ENCODE results near the gene PPM1K. TPM values are rescaled to one million over a fixed set of nuclear protein-coding genes. Genes with fewer than 3 reads are reported as not detected.

PPM1K gene
- total RNA-seq, 1 donor from 2014 or later: 9.7 TPM

DNA sequence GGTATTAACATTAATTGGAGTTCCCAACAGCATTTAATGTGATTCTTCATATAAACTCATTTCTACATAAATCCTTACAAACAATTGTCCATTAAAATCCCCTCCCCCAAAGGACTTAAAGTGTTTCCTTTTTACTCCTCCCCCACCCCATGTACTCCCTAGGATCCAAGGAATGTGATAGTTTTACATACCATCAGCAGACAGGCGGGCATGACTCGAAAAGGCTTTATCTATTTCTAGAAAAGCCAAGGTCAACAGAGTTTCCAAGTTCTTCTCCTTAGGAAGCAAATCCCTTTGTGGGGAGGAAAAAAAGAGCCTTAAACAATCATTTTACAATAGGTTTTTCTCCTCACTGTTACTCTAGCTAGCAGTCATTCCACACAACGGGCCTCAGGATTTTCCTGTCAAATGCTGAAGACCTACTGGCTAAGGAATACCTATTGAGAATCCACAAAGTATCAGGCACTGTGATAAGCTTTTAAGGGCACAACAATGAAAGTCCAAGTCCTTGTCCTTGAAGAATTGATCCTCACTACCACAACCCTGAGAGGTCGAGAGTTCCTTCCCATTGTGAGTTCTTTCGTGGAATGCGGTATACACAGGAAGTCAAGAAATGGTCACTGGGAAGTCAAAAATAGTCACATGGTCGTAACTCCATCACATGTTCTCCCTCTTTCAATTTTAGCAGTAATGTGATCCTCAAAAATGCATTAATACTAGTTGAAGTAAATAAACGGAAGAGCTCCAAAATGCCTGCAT, 7.2 kb downstream of the PPM1K start:
- TF ChIP-seq, protein P1, sequence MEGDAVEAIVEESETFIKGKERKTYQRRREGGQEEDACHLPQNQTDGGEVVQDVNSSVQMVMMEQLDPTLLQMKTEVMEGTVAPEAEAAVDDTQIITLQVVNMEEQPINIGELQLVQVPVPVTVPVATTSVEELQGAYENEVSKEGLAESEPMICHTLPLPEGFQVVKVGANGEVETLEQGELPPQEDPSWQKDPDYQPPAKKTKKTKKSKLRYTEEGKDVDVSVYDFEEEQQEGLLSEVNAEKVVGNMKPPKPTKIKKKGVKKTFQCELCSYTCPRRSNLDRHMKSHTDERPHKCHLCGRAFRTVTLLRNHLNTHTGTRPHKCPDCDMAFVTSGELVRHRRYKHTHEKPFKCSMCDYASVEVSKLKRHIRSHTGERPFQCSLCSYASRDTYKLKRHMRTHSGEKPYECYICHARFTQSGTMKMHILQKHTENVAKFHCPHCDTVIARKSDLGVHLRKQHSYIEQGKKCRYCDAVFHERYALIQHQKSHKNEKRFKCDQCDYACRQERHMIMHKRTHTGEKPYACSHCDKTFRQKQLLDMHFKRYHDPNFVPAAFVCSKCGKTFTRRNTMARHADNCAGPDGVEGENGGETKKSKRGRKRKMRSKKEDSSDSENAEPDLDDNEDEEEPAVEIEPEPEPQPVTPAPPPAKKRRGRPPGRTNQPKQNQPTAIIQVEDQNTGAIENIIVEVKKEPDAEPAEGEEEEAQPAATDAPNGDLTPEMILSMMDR (IDR thresholded peaks at IDR 0.05; ENCODE audit: unreplicated experiment): no peak
- no peak overlapping the region for H3K27ac Mint-ChIP-seq (ENCODE audit: unreplicated experiment)

DNA sequence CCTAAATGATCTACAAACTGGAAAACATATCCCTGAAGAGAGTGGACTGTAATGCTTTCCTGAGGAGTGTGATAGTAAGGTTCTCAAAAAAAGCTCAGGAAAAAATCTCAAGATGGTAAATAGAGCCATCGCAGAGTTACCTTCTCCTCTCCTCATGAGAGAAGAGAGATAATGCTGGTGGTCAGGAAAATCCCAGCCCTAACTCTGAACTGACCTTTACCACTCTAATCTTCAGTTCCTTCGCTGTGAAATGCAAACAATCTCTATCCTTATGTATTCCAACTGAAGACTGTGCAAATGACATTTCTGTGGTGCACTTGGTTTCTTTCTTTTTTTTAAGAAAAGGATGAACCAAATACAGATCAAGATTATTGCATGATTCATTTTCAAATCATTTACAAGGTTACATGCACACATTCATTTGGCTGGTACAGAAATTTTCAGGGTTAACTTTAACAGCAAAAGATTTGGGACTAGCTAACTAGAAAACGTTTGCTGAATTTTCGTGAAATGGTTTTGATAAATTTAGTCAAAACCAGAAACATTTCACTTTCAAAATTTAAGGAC, 8.3 kb downstream of the PPM1K start:
- no peak overlapping the region for H3K27ac Mint-ChIP-seq (ENCODE audit: unreplicated experiment)
- H3K27me3 Mint-ChIP-seq (ENCODE audit: unreplicated experiment): no peaks in the 10 kb centered on the region
- TF ChIP-seq, protein P1 (IDR thresholded peaks at IDR 0.05; ENCODE audit: unreplicated experiment): no peak
- H3K4me3 Mint-ChIP-seq (ENCODE audit: unreplicated experiment): no peak overlapping the region
- H3K4me1 Mint-ChIP-seq (ENCODE audit: unreplicated experiment): no peaks in the 10 kb centered on the region
- H3K9me3 Mint-ChIP-seq (ENCODE audit: unreplicated experiment): no peaks in the 10 kb centered on the region
- H3K36me3 Mint-ChIP-seq (ENCODE audit: low read depth, unreplicated experiment): peaks cover 26% of the 10 kb centered on the region
- DNase-seq (ENCODE audit: low spot score): no peak

More for the DNA sequence above, 7.2 kb downstream of the PPM1K start:
- no peak for DNase-seq (ENCODE audit: low spot score)
- H3K4me1 Mint-ChIP-seq (ENCODE audit: unreplicated experiment): no peaks in the 10 kb centered on the region
- H3K27me3 Mint-ChIP-seq (ENCODE audit: unreplicated experiment): no peaks in the 10 kb centered on the region
- no peaks in the 10 kb centered on the region for H3K9me3 Mint-ChIP-seq (ENCODE audit: unreplicated experiment)
- H3K4me3 Mint-ChIP-seq (ENCODE audit: unreplicated experiment): peak overlapping the region; percentile 81
- H3K36me3 Mint-ChIP-seq (ENCODE audit: low read depth, unreplicated experiment): peaks cover 26% of the 10 kb centered on the region

DNA sequence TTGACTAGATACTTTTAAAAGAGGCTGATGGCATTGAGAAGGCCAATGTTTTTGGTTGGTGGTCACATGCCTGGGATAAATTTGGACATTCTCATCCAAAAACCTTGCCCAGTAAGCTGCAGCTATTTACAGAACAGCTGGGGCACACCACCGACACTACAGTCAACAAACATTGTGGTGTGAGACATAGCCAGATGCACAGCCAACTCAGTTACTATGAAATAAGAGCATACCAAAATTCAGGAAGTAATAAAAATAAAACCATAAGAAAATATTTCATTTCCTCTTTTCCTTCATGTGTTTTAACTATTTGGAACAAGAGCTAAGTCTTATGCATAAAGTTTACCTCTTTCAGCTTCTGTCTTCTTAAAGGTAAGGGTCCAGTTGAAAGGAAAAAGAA, 8.8 kb downstream of the PPM1K start:
- H3K27ac Mint-ChIP-seq (ENCODE audit: unreplicated experiment): no peak overlapping the region
- DNase-seq (ENCODE audit: low spot score): no peak
- H3K27me3 Mint-ChIP-seq (ENCODE audit: unreplicated experiment): no peaks in the 10 kb centered on the region
- TF ChIP-seq, protein P1 (IDR thresholded peaks at IDR 0.05; ENCODE audit: unreplicated experiment): no peak
- H3K9me3 Mint-ChIP-seq (ENCODE audit: unreplicated experiment): no peaks in the 10 kb centered on the region
- H3K4me1 Mint-ChIP-seq (ENCODE audit: unreplicated experiment): no peaks in the 10 kb centered on the region
- no peak overlapping the region for H3K4me3 Mint-ChIP-seq (ENCODE audit: unreplicated experiment)
- H3K36me3 Mint-ChIP-seq (ENCODE audit: low read depth, unreplicated experiment): peaks cover 26% of the 10 kb centered on the region

DNA sequence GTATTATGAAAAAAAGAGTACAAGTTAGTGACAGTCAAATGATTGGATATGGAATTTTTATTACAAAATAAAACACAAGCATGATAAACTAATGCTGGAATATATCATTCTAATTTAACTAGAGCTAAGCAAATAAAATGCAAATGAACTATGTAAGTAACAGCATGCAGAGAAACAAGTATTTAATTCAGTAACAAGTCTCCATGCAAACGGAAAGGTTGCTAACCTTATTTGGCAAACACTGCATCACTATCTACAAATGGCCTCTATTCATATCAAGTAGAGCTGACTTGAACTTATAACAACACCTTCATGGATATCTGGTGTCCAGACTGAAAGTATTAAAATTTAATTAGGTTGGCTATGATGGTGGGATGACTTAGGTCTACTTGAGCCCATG, 15.4 kb downstream of the PPM1K start:
- Mint-ChIP-seq H3K4me3 (ENCODE audit: unreplicated experiment) (no peak overlapping the region), H3K27me3 (ENCODE audit: unreplicated experiment) (no peaks in the 10 kb centered on the region), H3K4me1 (ENCODE audit: unreplicated experiment) (no peaks in the 10 kb centered on the region), H3K36me3 (ENCODE audit: low read depth, unreplicated experiment) (peaks cover 4% of the 10 kb centered on the region), H3K27ac (ENCODE audit: unreplicated experiment) (no peak overlapping the region), H3K9me3 (ENCODE audit: unreplicated experiment) (no peaks in the 10 kb centered on the region)
- DNase-seq (ENCODE audit: low spot score): no peak
- TF ChIP-seq, protein P1 (IDR thresholded peaks at IDR 0.05; ENCODE audit: unreplicated experiment): no peak

- Mint-ChIP-seq H3K27me3 (ENCODE audit: unreplicated experiment) (no peaks in the 10 kb centered on the region), H3K4me1 (ENCODE audit: unreplicated experiment) (no peaks in the 10 kb centered on the region), H3K36me3 (ENCODE audit: low read depth, unreplicated experiment) (peaks cover 3% of the 10 kb centered on the region), H3K9me3 (ENCODE audit: unreplicated experiment) (no peaks in the 10 kb centered on the region), H3K4me3 (ENCODE audit: unreplicated experiment) (no peak overlapping the region), H3K27ac (ENCODE audit: unreplicated experiment) (no peak overlapping the region)
- TF ChIP-seq, protein P1 (IDR thresholded peaks at IDR 0.05; ENCODE audit: unreplicated experiment): no peak
- DNase-seq (ENCODE audit: low spot score): no peak
Measured at GRCh38 chr4:88264336-88264735, 20.0 kb downstream of the PPM1K start.
